ENCODE data around the gene HLF. TPM values are rescaled to one million over a fixed set of nuclear protein-coding genes. Genes with fewer than 3 reads are reported as not detected.

Gene HLF
- total and polyA plus RNA-seq, 2 experiments from 2014 or later: 0.28 TPM; not detected in 1

GRCh38 chr17:55275894-55276804 is 11.4 kb downstream of the HLF start (continued):
- TF ChIP-seq, protein P1, sequence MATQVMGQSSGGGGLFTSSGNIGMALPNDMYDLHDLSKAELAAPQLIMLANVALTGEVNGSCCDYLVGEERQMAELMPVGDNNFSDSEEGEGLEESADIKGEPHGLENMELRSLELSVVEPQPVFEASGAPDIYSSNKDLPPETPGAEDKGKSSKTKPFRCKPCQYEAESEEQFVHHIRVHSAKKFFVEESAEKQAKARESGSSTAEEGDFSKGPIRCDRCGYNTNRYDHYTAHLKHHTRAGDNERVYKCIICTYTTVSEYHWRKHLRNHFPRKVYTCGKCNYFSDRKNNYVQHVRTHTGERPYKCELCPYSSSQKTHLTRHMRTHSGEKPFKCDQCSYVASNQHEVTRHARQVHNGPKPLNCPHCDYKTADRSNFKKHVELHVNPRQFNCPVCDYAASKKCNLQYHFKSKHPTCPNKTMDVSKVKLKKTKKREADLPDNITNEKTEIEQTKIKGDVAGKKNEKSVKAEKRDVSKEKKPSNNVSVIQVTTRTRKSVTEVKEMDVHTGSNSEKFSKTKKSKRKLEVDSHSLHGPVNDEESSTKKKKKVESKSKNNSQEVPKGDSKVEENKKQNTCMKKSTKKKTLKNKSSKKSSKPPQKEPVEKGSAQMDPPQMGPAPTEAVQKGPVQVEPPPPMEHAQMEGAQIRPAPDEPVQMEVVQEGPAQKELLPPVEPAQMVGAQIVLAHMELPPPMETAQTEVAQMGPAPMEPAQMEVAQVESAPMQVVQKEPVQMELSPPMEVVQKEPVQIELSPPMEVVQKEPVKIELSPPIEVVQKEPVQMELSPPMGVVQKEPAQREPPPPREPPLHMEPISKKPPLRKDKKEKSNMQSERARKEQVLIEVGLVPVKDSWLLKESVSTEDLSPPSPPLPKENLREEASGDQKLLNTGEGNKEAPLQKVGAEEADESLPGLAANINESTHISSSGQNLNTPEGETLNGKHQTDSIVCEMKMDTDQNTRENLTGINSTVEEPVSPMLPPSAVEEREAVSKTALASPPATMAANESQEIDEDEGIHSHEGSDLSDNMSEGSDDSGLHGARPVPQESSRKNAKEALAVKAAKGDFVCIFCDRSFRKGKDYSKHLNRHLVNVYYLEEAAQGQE (IDR thresholded peaks at IDR 0.05; ENCODE audit: unreplicated experiment): no peak
- no peak for TF ChIP-seq ZNF331 (CRISPR knock-in tag; IDR thresholded peaks at IDR 0.05; ENCODE audit: low read depth)
- TF ChIP-seq, protein P2, sequence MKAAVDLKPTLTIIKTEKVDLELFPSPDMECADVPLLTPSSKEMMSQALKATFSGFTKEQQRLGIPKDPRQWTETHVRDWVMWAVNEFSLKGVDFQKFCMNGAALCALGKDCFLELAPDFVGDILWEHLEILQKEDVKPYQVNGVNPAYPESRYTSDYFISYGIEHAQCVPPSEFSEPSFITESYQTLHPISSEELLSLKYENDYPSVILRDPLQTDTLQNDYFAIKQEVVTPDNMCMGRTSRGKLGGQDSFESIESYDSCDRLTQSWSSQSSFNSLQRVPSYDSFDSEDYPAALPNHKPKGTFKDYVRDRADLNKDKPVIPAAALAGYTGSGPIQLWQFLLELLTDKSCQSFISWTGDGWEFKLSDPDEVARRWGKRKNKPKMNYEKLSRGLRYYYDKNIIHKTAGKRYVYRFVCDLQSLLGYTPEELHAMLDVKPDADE (IDR thresholded peaks at IDR 0.05): no peak
- no peak for TF ChIP-seq EZH2phosphoT487 (IDR thresholded peaks at IDR 0.05; ENCODE audit: unreplicated experiment)
- no peak for TF ChIP-seq JUNB (IDR thresholded peaks at IDR 0.05; ENCODE audit: unreplicated experiment)

DNA sequence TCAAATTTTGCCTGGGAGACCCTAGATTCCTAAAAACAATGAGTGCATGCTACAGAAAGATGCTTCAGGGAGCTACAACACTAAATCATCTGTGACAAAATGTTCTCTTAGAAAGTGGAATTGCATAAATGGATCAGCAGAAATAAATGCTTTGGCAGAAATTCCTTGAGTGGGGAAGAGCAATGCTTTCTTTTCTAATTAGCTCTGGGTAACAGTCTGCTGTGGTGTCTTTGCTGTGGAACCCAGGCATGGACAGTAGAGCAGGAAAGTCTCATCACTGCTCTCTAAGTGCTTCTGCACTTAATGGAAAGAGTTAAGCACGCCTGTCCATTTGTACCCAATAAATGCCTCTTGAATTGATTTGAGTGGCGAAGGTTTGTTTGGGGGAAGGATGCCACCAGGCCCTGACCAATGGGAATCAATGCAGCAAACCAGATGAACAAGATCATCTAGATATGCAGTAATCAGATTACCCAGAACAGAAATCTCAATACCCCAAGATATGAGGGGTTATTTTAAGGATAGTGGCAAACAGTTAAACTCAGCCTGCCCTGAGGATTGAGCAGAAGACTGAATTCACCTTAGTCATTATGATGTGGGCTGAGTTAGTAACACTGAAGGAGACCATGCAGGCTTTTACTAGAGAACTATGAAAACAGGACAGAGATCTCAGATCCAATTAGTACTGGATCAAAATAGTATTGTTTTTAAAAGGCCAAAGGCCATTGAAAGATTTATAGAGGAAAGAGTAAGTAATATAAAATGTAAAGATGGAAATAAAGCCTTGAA is 13.6 kb downstream of the HLF start:
- H3K36me3 ChIP-seq (ENCODE audit: insufficient read depth): no peaks in the 10 kb centered on the region
- Mint-ChIP-seq H3K4me1 (no peaks in the 10 kb centered on the region), H3K4me3 (no peak overlapping the region), H3K27me3 (ENCODE audit: insufficient read depth, low read depth, poor library complexity) (no peaks in the 10 kb centered on the region), H3K9me3 (no peaks in the 10 kb centered on the region), H3K36me3 (ENCODE audit: low read depth) (no peaks in the 10 kb centered on the region), H3K27ac (no peak overlapping the region)
- no peak overlapping the region for H3K4me3 ChIP-seq
- H3K27ac ChIP-seq (ENCODE audit: low read depth): no peak overlapping the region
- no peaks in the 10 kb centered on the region for H3K27me3 ChIP-seq (ENCODE audit: insufficient read depth)
- H3K9me2 ChIP-seq (ENCODE audit: insufficient read depth): no peaks in the 10 kb centered on the region
- H3K79me2 ChIP-seq (replicated peaks; ENCODE audit: insufficient read depth): no peaks in the 10 kb centered on the region
- no peak overlapping the region for H3K4me2 ChIP-seq
- peak overlapping the region; percentile 10; the same call in 1 of the 2 replicates for H2AFZ ChIP-seq
- no peak for DNase-seq (ENCODE audit: low spot score)
- H3K4me1 ChIP-seq (ENCODE audit: insufficient read depth): no peaks in the 10 kb centered on the region
- ATAC-seq: no peak
- no peaks in the 10 kb centered on the region for H3F3A ChIP-seq (replicated peaks; ENCODE audit: low read depth)
- H4K20me1 ChIP-seq (replicated peaks; ENCODE audit: insufficient read depth): no peaks in the 10 kb centered on the region
- TF ChIP-seq JUNB (IDR thresholded peaks at IDR 0.05; ENCODE audit: unreplicated experiment) (no peak), NANOG (IDR thresholded peaks at IDR 0.05; ENCODE audit: borderline replicate concordance) (no peak), CTCF (conservative IDR thresholded peaks at IDR 0.05; ENCODE audit: low read depth in 2 of 2) (no peak), STAT1 (IDR thresholded peaks at IDR 0.05; ENCODE audit: unreplicated experiment) (no peak), CREB1 (CRISPR knock-in tag; IDR thresholded peaks at IDR 0.05; ENCODE audit: low read depth) (no peak), ZNF462 (CRISPR knock-in tag; IDR thresholded peaks at IDR 0.05) (no peak)

All from GM23338 (cell line).